ENCODE measurements around the gene EXD2.
"Not testable (repeated sequence)": the region's sequence is repeated elsewhere in the genome, so short reads cannot be mapped to it uniquely, and the experiment has no call there.

The EXD2 gene

DNA sequence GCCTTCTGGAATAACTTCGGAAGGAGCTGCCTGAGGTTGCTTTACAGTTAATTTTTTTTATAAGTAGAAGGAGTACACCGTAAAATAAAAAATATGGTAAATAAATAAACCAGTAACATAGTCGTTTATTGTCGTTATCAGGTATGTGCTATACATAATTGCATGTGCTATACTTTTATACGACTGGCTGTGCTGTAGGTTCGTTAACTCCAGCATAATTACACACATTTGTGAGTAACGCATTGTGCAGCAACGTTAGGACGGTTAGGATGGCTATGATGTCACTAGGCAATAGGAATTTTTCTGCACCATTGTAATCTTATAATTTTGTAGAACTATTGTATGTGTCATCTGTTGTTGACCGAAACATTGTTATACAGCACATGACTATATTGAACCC, 8.5 kb downstream of the EXD2 start:
- no peak for DNase-seq (ENCODE audit: low spot score)

DNA sequence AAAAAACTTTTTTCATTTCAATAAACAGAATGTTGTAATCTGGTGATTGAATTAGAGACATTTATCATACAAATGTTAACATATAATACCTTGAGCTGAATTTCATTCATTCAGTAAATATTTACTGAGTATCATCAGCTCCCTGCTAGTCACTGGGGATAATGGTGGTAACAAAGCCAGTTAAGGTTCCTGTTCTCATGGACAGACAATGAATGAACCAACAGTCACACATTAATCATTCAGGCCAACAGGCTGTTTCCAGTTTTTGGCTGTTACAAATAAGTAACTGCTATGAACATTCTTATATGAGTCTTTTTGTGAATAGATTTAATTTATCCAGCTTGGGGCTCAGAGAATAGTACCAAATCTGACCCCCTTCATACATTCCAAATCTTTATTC, 13.5 kb downstream of the EXD2 start:
- no peak for DNase-seq (ENCODE audit: low spot score)

- no peak for DNase-seq (ENCODE audit: low spot score)
These were observed 16.2 kb downstream of the EXD2 start for GRCh38 chr14:69207435-69208041.

DNA sequence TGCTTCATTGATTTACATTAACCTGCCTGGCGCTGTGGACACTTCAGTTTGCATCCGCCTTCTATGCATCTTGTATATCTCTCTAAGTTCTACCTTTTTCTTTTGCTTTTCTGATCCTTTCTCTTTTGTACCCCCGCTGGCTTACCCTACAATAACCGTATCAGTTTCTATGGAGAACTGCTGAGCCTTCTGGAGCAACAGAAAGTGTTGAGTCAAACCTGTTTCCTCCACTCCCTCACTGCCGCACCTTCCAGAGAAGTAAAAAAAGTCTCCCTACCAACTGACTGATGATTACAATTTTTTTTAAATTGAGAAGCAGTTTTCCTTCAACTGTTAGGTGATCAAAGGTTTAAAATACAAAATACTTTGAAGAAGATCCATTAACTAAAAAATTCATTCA, 17.4 kb downstream of the EXD2 start:
- no peak for DNase-seq (ENCODE audit: low spot score)

GRCh38 chr14:69214393-69214792, 23.1 kb downstream of the EXD2 start:
- no peak for DNase-seq (ENCODE audit: low spot score)

GRCh38 chr14:69217663-69218062, 26.4 kb downstream of the EXD2 start:
- not testable (repeated sequence) for DNase-seq (ENCODE audit: low spot score)

DNA sequence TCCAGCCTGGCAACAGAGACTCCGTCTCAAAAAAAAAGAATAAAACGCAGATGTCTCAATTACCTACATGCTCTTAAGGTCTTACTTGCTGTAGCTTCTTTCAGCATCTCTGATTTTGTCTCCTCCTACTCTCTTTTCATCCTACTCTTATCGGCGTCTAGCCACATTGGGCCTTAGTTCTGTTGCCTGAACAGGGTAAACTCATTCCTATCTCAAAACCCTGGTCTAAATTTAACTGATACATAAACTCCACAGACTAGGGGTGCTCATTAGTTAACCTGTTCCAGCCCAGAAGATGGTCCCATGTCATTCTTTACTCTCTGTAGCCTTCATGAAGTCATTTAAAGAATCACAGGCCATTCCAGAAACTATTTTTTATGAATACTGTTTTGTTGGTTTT, 33.6 kb downstream of the EXD2 start:
- no peak for DNase-seq (ENCODE audit: low spot score)

DNA sequence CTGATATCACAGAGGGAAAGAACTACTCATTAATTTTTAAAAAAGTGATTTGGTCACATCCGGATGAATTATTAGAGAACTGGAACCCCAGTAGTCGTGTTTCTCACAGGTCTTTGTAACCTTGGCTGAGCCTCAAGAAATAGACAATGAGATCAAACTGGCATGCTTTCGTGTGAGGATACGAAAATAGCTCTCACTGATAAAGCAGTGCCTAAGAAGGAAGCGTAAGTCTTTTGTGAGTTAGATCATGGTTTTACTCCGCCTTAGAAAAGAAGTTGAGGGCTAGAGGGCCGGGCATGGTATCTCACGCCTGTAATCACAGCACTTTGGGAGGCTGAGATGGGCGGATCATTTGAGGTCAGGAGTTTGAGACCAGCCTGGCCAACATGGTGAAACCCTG, 34.9 kb downstream of the EXD2 start:
- no peak for DNase-seq (ENCODE audit: low spot score)

DNA sequence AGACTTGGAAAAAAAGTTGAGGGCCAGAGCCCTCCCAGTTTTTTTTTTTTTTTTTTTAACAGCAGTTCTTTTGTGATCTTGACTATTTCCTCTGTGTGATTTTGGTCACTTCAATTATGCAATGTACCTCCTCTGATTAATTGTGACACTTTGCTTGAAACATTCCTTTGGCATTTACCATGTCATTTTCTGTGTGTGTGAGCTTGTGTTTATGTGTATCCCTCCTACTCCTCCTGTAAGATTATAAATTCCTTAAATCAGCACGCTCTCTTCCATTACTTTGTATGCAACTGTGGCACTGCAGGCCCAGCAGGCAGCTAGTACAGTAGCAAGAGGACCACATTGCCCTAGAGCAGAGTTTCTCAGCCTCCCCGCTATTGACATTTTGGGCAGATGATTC, 35.4 kb downstream of the EXD2 start:
- DNase-seq (ENCODE audit: low spot score), result no peak

- no peak for DNase-seq (ENCODE audit: low spot score)
These were observed 40.2 kb downstream of the EXD2 start for GRCh38 chr14:69231486-69231885.

GRCh38 chr14:69232388-69232787, 41.1 kb downstream of the EXD2 start:
- no peak for DNase-seq (ENCODE audit: low spot score)

GRCh38 chr14:69234106-69234505, 42.8 kb downstream of the EXD2 start:
- DNase-seq (ENCODE audit: low spot score), result no peak

- no peak for DNase-seq (ENCODE audit: low spot score)
These were observed 44.4 kb downstream of the EXD2 start for GRCh38 chr14:69235708-69236107.

DNA sequence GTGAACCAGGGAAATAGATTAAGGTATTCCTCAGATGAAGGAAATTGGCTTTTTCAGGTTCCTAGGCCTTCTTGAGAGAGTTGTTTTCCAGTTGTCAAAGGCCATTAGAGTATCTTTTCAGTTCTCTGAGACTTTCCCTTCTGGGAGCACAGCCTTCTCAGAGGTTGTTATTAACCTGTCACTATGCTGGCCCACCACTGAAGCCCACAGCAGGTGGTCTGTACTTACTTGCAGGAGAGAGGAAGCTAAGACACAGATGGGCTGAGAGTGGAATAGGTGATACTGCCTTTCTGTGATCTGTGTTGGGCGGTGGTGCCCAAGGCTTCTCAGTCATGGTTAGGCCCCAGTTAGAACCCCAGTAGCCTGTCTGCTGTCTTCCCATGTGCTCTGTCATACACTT, 45.8 kb downstream of the EXD2 start:
- no peak for DNase-seq (ENCODE audit: low spot score)

GRCh38 chr14:69237584-69237983, 46.3 kb downstream of the EXD2 start:
- DNase-seq (ENCODE audit: low spot score), result no peak

DNA sequence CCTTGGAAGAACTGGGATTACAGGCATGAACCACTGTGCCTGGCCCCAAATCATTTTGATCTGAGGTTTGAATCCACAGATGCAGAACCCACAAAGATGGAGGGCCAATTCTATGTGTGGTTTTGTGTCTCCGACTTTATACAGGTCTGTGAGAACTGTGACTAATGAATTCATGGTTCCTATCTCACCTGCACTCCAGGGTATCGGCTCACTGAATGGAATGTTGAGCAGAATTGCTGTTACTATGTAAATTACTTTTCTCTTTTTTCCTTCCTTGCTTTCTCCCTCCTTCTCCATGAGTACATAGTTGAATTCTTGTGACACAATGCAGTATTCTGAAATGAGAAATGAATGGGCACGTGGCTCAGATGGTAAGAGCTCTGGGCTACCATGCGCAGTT, 47.6 kb downstream of the EXD2 start:
- no peak for DNase-seq (ENCODE audit: low spot score)

GRCh38 chr14:69240527-69241173, 49.4 kb downstream of the EXD2 start:
- no peak for DNase-seq (ENCODE audit: low spot score)

DNA sequence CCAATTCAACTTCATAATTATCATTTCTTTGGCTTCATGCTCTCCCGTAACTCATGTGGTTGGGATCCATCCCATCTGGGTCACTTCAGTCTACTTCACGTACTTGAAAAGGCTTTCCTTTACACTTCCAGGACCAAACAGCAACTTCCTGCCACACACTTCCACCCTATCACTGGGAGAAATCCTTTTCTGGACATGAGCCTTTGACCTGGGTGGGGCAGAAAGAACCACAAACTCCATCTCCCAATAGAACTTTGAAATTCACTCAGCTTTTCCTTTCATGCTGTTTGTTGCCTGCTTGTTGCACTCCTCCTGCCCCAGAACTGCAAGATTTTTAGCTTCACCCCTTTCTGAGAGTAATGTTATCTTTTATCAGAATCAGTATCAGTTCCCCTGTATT, 50.3 kb downstream of the EXD2 start:
- DNase-seq (ENCODE audit: low spot score), result no peak

- peak; percentile 81 for DNase-seq (ENCODE audit: low spot score)
These were observed 51.3 kb downstream of the EXD2 start for GRCh38 chr14:69242311-69243224.

DNA sequence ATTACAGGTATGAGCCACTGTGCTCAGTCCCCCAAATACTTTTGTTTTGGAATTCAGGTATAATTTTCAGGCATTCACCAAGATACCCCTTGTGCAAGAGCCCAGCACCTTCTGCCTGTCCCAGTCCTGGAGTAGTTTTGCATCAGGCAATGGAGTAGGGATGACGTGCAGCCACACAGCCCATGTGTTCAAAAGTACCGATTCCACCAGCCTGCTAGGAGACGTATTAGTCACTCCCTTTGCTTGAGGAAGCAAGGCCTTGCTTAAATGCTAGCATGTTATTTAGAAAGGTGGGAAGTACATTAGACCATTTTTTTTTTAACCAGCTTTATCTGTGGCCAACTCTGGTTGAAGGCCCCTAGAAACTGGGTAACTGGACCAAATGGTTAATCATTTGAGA, 53.6 kb downstream of the EXD2 start:
- no peak for DNase-seq (ENCODE audit: low spot score)

DNA sequence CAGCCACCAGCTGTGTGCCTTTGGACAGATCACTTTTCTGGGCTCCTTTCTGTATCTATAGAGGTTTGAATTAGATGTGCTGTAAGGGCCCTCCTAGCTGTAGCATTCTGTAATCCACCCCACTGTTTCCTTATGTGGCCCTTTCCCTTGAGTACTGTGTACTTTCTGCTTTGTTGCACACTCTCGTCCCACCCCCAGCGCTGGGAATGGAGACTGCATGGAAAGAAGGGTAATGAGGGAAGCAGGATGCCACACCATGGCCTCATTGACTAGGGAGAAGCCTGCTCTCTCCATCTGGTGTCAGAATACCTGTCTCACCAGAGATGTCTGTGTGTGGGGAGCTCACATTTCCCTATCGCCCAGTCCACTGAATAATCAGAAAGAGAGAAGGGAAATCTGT, 55.0 kb downstream of the EXD2 start:
- DNase-seq (ENCODE audit: low spot score), result no peak

GRCh38 chr14:69247676-69248440, 56.6 kb downstream of the EXD2 start:
- DNase-seq (ENCODE audit: low spot score), result no peak

All from D341Med (cell line).